Ascending aorta (tissue), 2 donors: Measurements from ENCODE around the gene PRKCQ. TPM values are rescaled to one million over a fixed set of nuclear protein-coding genes. Genes with fewer than 3 reads are reported as not detected.

ENCODE experiments used
- DNase-seq, 2 donors: peaks; one replicate each; pipeline ENCODE4 v3.0.0-alpha.2; 2019; ENCODE audit warnings: low spot score in 2 of 2
- H3K27ac ChIP-seq, 2 donors: fragments of 200-600 bp; sonication (generic); one replicate each; pipeline ENCODE4 v1.5.1; 2016 to 2017; ENCODE audit warnings: mild to moderate bottlenecking in 1 of 2
- H3K27me3 ChIP-seq: fragments of 200-600 bp; sonication (generic); one replicate; pipeline ENCODE4 v1.5.1; 2017
- H3K36me3 ChIP-seq, 2 donors: fragments of 200-600 bp; sonication (generic); one replicate each; pipeline ENCODE4 v1.5.1; 2016
- H3K4me1 ChIP-seq, 2 donors: fragments of 200-600 bp; sonication (generic); one replicate each; pipeline ENCODE4 v1.5.1; 2016 to 2017; ENCODE audit warnings: mild to moderate bottlenecking in 1 of 2
- H3K4me3 ChIP-seq, 2 donors: fragments of 200-600 bp; sonication (generic); one replicate each; pipeline ENCODE4 v1.5.1; 2016 to 2017; ENCODE audit warnings: mild to moderate bottlenecking in 1 of 2
- H3K9me3 ChIP-seq, 2 donors: fragments of 200-600 bp; sonication (generic); one replicate each; pipeline ENCODE4 v1.5.1; 2016
- CTCF ChIP-seq, 3 experiments: fragments of 200-600 bp in 2 of 3; fragments of 450-650 bp in 1 of 3; sonication (generic) in 2 of 3; IDR thresholded peaks; one replicate each; pipeline ENCODE4 v1.5.1; 2016 to 2019; ENCODE audit warnings: antibody characterized with exemption in 3 of 3, mild to moderate bottlenecking in 1 of 3, moderate library complexity in 1 of 3
- intact Hi-C: fragments of 100-400 bp; cut with DNase I; formaldehyde crosslinking; loops from one replicate; pipeline ENCODE4 v1.15.1; 2023
- total RNA-seq: library from RNA; depleted of rRNA; stranded (reverse); fragments of >200 nt; gene quantifications from one replicate; pipeline ENCODE4 v1.1.0, GENCODE V29; 2016

Gene PRKCQ
- total RNA-seq, 1 donor from 2014 or later = not detected

- peaks cover 8 to 25% of the 10 kb centered on the region in 2 donors for H3K4me1 ChIP-seq
- intact Hi-C loops = no loop called here
These were observed 200.9 kb downstream of the PRKCQ start for GRCh38 chr10:6379015-6379776.

More at GRCh38 chr10:6379015-6379776, 200.9 kb downstream of the PRKCQ start:
- Histone ChIP-seq H3K27ac (no peak overlapping the region), H3K36me3 (no peaks in the 10 kb centered on the region), H3K9me3 (no peaks in the 10 kb centered on the region), H3K27me3 (no peaks in the 10 kb centered on the region), H3K4me3 (no peak overlapping the region)
- DNase-seq = no peak
- no peak for TF ChIP-seq CTCF (IDR thresholded peaks at IDR 0.05)
